Uterus (tissue), 4 donors: ENCODE data around the gene BDNF. TPM values are rescaled to one million over a fixed set of nuclear protein-coding genes. Genes with fewer than 3 reads are reported as not detected.
A peak's percentile ranks its signal among the peaks of the same experiment; 100 is the strongest.

Source experiments
- DNase-seq, 2 donors: peaks; one replicate each; pipeline ENCODE4 v3.0.0-alpha.2; 2019 to 2020
- H3K27ac ChIP-seq, 2 donors: fragments of 200-600 bp; sonication (generic); 1 replicate in 1 of 2; 2 replicates in 1 of 2; pipeline ENCODE4 v1.5.1; 2016 to 2018
- H3K27me3 ChIP-seq, 2 donors: fragments of 200-600 bp; sonication (generic); one replicate each; pipeline ENCODE4 v1.5.1; 2018 to 2019; ENCODE audit warnings: control low read depth in 1 of 2
- H3K36me3 ChIP-seq, 2 donors: fragments of 200-600 bp; sonication (generic); one replicate each; pipeline ENCODE4 v1.5.1; 2019; ENCODE audit warnings: control low read depth in 1 of 2
- H3K4me1 ChIP-seq, 2 donors: fragments of 200-600 bp; sonication (generic); one replicate each; pipeline ENCODE4 v1.5.1; 2018 to 2019; ENCODE audit warnings: control low read depth in 1 of 2
- H3K4me3 ChIP-seq, 2 donors: fragments of 200-600 bp; sonication (generic); 1 replicate in 1 of 2; 2 replicates in 1 of 2; pipeline ENCODE4 v1.5.1; 2018 to 2019; ENCODE audit warnings: mild to moderate bottlenecking in 1 of 2
- H3K9me3 ChIP-seq, 2 donors: fragments of 200-600 bp; sonication (generic); one replicate each; pipeline ENCODE4 v1.5.1; 2019; ENCODE audit warnings: control low read depth in 1 of 2
- CTCF ChIP-seq, 4 experiments: fragments of 200-600 bp in 2 of 4; fragments of 450-650 bp in 2 of 4; sonication (generic) in 2 of 4; IDR thresholded peaks; one replicate each; pipeline ENCODE4 v1.5.1; 2016 to 2019; ENCODE audit warnings: antibody characterized with exemption in 4 of 4, mild to moderate bottlenecking in 2 of 4, moderate library complexity in 1 of 4
- POLR2A ChIP-seq, 2 donors: fragments of 450-650 bp; IDR thresholded peaks; one replicate each; pipeline ENCODE4 v1.6.1; 2016; ENCODE audit warnings: antibody characterized with exemption in 2 of 2, mild to moderate bottlenecking in 1 of 2, moderate library complexity in 1 of 2
- intact Hi-C: fragments of 100-400 bp; cut with DNase I; formaldehyde crosslinking; loops from one replicate; pipeline ENCODE4 v1.15.1; 2023; ENCODE audit warnings: low total_unique reads
- total RNA-seq, 4 donors: library from RNA; depleted of rRNA in 3 of 4; stranded (reverse); fragments of >200 nt in 3 of 4; gene quantifications; one replicate each; pipeline versions ENCODE4 v1.1.0 to v1.2.4, GENCODE V29; 2014 to 2023
- donor health status: DM: yes; HTN: yes; CAD: no.

Gene BDNF
- total RNA-seq, 4 donors from 2014 or later = 0.83 TPM; not detected in 3

GRCh38 chr11:27701355-27702105, 1.3 kb upstream of the BDNF start:
- H3K4me1 ChIP-seq = peaks cover 0 to 8% of the 10 kb centered on the region in 2 donors
- no peaks in the 10 kb centered on the region for H3K9me3 ChIP-seq
- H3K36me3 ChIP-seq = no peaks in the 10 kb centered on the region
- H3K27me3 ChIP-seq = peaks cover 0 to 27% of the 10 kb centered on the region in 2 donors
- H3K4me3 ChIP-seq = peak overlapping the region in 1 of 2 donors; percentile 37
- intact Hi-C loops = no loop called here
- no peak for DNase-seq
- H3K27ac ChIP-seq = no peak overlapping the region
- no peak for TF ChIP-seq CTCF (IDR thresholded peaks at IDR 0.05)
- TF ChIP-seq POLR2A (IDR thresholded peaks at IDR 0.05) = no peak

- intact Hi-C loops = no loop called here
Observed at GRCh38 chr11:27699926-27700350, 317 bp downstream of the BDNF start.

GRCh38 chr11:27699242-27699925, 871 bp downstream of the BDNF start:
- H3K27ac ChIP-seq = no peak overlapping the region
- H3K4me3 ChIP-seq = peak overlapping the region in 1 of 2 donors; percentile 37
- peaks cover 0 to 8% of the 10 kb centered on the region in 2 donors for H3K4me1 ChIP-seq
- peaks cover 0 to 27% of the 10 kb centered on the region in 2 donors for H3K27me3 ChIP-seq
- TF ChIP-seq POLR2A (IDR thresholded peaks at IDR 0.05) = no peak
- no peak for TF ChIP-seq CTCF (IDR thresholded peaks at IDR 0.05)
- DNase-seq = no peak
- intact Hi-C loops = no loop called here
- H3K9me3 ChIP-seq = no peaks in the 10 kb centered on the region
- H3K36me3 ChIP-seq = no peaks in the 10 kb centered on the region

More at GRCh38 chr11:27699926-27700350, 317 bp downstream of the BDNF start:
- H3K4me3 ChIP-seq = peak overlapping the region; percentile 27 to 37
- H3K9me3 ChIP-seq = no peaks in the 10 kb centered on the region
- peaks cover 0 to 8% of the 10 kb centered on the region in 2 donors for H3K4me1 ChIP-seq
- H3K27ac ChIP-seq = no peak overlapping the region
- DNase-seq = no peak
- no peak for TF ChIP-seq CTCF (IDR thresholded peaks at IDR 0.05)
- TF ChIP-seq POLR2A (IDR thresholded peaks at IDR 0.05) = no peak
- H3K36me3 ChIP-seq = no peaks in the 10 kb centered on the region
- peaks cover 0 to 27% of the 10 kb centered on the region in 2 donors for H3K27me3 ChIP-seq

GRCh38 chr11:27698872-27699241, 1.4 kb downstream of the BDNF start:
- Histone ChIP-seq H3K9me3 (no peaks in the 10 kb centered on the region), H3K27ac (no peak overlapping the region), H3K27me3 (peaks cover 0 to 27% of the 10 kb centered on the region in 2 donors), H3K36me3 (no peaks in the 10 kb centered on the region), H3K4me1 (peaks cover 0 to 8% of the 10 kb centered on the region in 2 donors), H3K4me3 (peak overlapping the region in 1 of 2 donors; percentile 37)
- intact Hi-C loops = no loop called here
- peak; percentile 21 to 50 for DNase-seq
- TF ChIP-seq CTCF (IDR thresholded peaks at IDR 0.05) (peak in 3 of 4 experiments; percentile 29 to 60 (median 59)), POLR2A (IDR thresholded peaks at IDR 0.05) (no peak)
